SK-N-SH (cell line): ENCODE data around the gene ZNF548.

Experiments used
- CTCF ChIP-seq: fragments of 200-600 bp; sonication (generic); IDR thresholded peaks from 2 replicates; pipeline ENCODE4 v1.6.1; 2017; ENCODE audit warnings: antibody characterized with exemption, mild to moderate bottlenecking, moderate library complexity
- EZH2phosphoT487 ChIP-seq: fragments of 200-600 bp; sonication (generic); IDR thresholded peaks from 2 replicates; pipeline ENCODE4 v1.6.1; 2017; ENCODE audit warnings: low read depth, mixed run types, mild to moderate bottlenecking, antibody characterized with exemption, moderate library complexity, borderline replicate concordance
- MXI1 ChIP-seq: IDR thresholded peaks from 2 replicates; pipeline ENCODE4 v1.6.1; 2012; ENCODE audit warnings: mild to moderate bottlenecking, low read depth, low read length, improper control_type of control experiment
- SIN3A ChIP-seq: IDR thresholded peaks from 2 replicates; pipeline ENCODE4 v1.6.1; 2012; ENCODE audit warnings: low read depth, mild to moderate bottlenecking, low read length, moderate library complexity, borderline replicate concordance

GRCh38 chr19:57376151-57376550, 13.5 kb upstream of the ZNF548 start:
- TF ChIP-seq CTCF (no peak), SIN3A (no peak), MXI1 (no peak), EZH2phosphoT487 (no peak)
